GM04504 (cell line): ENCODE results near the gene TAF11.
A peak's percentile ranks its signal among the peaks of the same experiment; 100 is the strongest.
"Not testable (repeated sequence)": the region's sequence is repeated elsewhere in the genome, so short reads cannot be mapped to it uniquely, and the experiment has no call there.

ENCODE experiments used
- DNase-seq: peaks from one replicate; pipeline ENCODE4 v3.0.0-alpha.2; 2012; ENCODE audit warnings: low read depth

TAF11 gene

GRCh38 chr6:34887753-34888513 lies at the start of gene TAF11:
TAF11 (minus strand) TSS chr6:34888042; CDS start chr6:34887957, 85 bp downstream.
- peak; percentile 90 for DNase-seq

GRCh38 chr6:34934516-34934915 lies 46.7 kb upstream of the TAF11 start:
- no peak for DNase-seq

GRCh38 chr6:34932202-34932601 lies 44.4 kb upstream of the TAF11 start:
- not testable (repeated sequence) for DNase-seq

- DNase-seq = no peak
Observed at GRCh38 chr6:34930221-34930620, 42.4 kb upstream of the TAF11 start.

- no peak for DNase-seq
Observed at GRCh38 chr6:34929241-34929978, 41.6 kb upstream of the TAF11 start.

- DNase-seq = no peak
Observed at GRCh38 chr6:34928695-34929094, 40.9 kb upstream of the TAF11 start.

- no peak for DNase-seq
Observed at GRCh38 chr6:34928220-34928619, 40.4 kb upstream of the TAF11 start.

GRCh38 chr6:34926655-34927054 lies 38.8 kb upstream of the TAF11 start:
- peak; percentile 17 for DNase-seq

- no peak for DNase-seq
Observed at GRCh38 chr6:34924831-34925625, 37.2 kb upstream of the TAF11 start.

GRCh38 chr6:34922177-34922663 lies 34.4 kb upstream of the TAF11 start:
- peak; percentile 36 for DNase-seq

GRCh38 chr6:34920097-34920496 lies 32.3 kb upstream of the TAF11 start:
- no peak for DNase-seq

GRCh38 chr6:34919651-34920050 lies 31.8 kb upstream of the TAF11 start:
- DNase-seq = no peak

GRCh38 chr6:34917626-34918285 lies 29.9 kb upstream of the TAF11 start:
- no peak for DNase-seq

- DNase-seq = no peak
Observed at GRCh38 chr6:34916348-34916967, 28.6 kb upstream of the TAF11 start.

GRCh38 chr6:34914358-34914757 lies 26.5 kb upstream of the TAF11 start:
- DNase-seq = no peak

GRCh38 chr6:34912715-34913464 lies 25.0 kb upstream of the TAF11 start:
- DNase-seq = peak; percentile 24

GRCh38 chr6:34911822-34912221 lies 24.0 kb upstream of the TAF11 start:
- no peak for DNase-seq

GRCh38 chr6:34909320-34909883 lies 21.6 kb upstream of the TAF11 start:
- no peak for DNase-seq

- no peak for DNase-seq
Observed at GRCh38 chr6:34908194-34908593, 20.4 kb upstream of the TAF11 start.

GRCh38 chr6:34906826-34907225 lies 19.0 kb upstream of the TAF11 start:
- no peak for DNase-seq
